BLaER1 treated with 17β-estradiol and CSF1 and Interleukin-3, amounts not matched to agents 10 nM and 100 nM (cell line): ENCODE data around the gene RELN.

ENCODE experiments used
- H3K27ac ChIP-seq, 11 experiments: shearing (Covaris generic); formaldehyde crosslinking; 2 replicates each; pipeline ENCODE4 v1.8.1; 2022
- H3K27me3 ChIP-seq, 11 experiments: shearing (Covaris generic); formaldehyde crosslinking; 2 replicates each; pipeline ENCODE4 v1.8.1; 2022
- H3K36me3 ChIP-seq, 11 experiments: shearing (Covaris generic); formaldehyde crosslinking; 2 replicates each; pipeline ENCODE4 v1.8.1; 2022
- H3K4me1 ChIP-seq, 10 experiments: shearing (Covaris generic); formaldehyde crosslinking; 2 replicates each; pipeline ENCODE4 v1.8.1; 2022
- H3K4me2 ChIP-seq, 11 experiments: shearing (Covaris generic); formaldehyde crosslinking; 2 replicates each; pipeline ENCODE4 v1.8.1; 2022
- H3K4me3 ChIP-seq, 10 experiments: shearing (Covaris generic); formaldehyde crosslinking; 2 replicates each; pipeline ENCODE4 v1.8.1; 2022
- H3K9ac ChIP-seq, 11 experiments: shearing (Covaris generic); formaldehyde crosslinking; 2 replicates each; pipeline ENCODE4 v1.8.1; 2022
- H3K9me3 ChIP-seq, 11 experiments: shearing (Covaris generic); formaldehyde crosslinking; replicated peaks in 1 of 11; 2 replicates each; pipeline ENCODE4 v1.8.1; 2022
- H4K20me1 ChIP-seq, 11 experiments: shearing (Covaris generic); formaldehyde crosslinking; 2 replicates each; pipeline ENCODE4 v1.8.1; 2022
- Cebpa-rat ChIP-seq, 11 experiments: shearing (Covaris generic); IDR thresholded peaks; 2 replicates each; pipeline ENCODE4 v1.8.1; 2022

Gene RELN

DNA sequence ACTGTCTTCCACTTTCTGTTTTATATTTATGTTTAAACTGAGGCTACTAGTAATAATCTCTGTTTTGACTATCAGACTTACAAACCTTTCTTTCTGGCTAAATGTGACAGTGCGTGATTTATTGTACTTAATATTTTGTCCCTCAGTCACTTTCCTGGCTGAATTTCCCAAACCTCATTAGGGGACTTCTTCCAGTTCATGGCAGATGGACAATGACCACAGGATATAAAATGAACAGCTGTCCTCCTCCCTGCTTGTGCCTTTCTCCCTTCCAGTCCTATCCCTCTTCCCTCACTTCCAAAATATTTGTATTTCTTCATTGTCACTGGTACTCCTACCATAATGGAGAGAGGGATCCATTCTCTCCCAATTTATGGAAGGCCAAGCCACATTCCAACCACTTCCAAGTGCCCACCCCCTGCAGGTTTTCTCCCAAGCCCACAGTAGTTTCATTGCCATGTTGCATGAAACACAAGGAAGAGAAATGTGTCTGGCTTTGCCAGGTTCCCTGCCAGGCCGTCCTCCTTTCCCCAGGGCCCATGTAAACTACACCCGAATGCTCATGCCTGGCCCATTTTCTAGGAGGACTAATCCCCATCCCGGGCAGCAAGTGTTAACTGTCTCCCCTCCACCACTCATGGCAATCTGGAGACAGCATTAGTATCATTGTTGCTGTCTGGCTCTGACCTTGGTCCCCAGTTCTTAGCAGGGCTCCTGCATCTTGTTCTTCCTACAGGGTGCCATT is 273.9 kb downstream of the RELN start:
- no peaks in the 10 kb centered on the region for H3K27me3 ChIP-seq
- H3K4me2 ChIP-seq: no peak overlapping the region
- no peak overlapping the region for H3K4me3 ChIP-seq
- no peaks in the 10 kb centered on the region for H4K20me1 ChIP-seq
- H3K9ac ChIP-seq: no peak overlapping the region
- no peak for TF ChIP-seq Cebpa-rat (IDR thresholded peaks at IDR 0.05)
- no peaks in the 10 kb centered on the region for H3K36me3 ChIP-seq
- H3K9me3 ChIP-seq: no peaks in the 10 kb centered on the region
- no peak overlapping the region for H3K27ac ChIP-seq
- no peaks in the 10 kb centered on the region for H3K4me1 ChIP-seq

DNA sequence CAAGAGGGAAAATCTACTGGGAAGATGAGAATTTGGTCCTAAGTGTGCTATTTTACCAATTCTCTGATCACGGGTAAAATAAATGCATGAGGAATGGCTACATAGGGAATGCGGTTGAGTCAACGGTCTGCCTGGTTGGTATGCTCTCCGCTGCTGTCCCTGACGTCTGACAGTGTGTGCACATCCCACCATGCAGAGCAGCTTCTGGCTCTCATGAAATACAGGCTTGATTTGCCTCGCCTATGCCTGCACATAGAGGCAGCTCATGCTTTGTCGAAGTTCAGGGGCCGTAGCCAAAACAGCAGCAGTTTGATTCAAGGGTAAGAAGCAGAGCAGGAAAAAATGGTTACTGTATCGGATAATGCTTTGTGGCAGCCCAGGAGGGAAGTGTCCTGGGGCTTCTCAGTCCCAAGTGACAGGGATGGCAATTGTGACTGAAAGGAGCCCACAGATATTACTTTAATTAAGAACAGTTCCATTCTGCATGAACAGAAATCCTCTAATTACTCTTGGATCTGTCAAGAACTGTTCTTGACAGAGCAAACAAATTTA is 275.0 kb downstream of the RELN start:
- H3K27me3 ChIP-seq: no peaks in the 10 kb centered on the region
- no peak for TF ChIP-seq Cebpa-rat (IDR thresholded peaks at IDR 0.05)
- no peak overlapping the region for H3K4me2 ChIP-seq
- H4K20me1 ChIP-seq: no peaks in the 10 kb centered on the region
- no peaks in the 10 kb centered on the region for H3K36me3 ChIP-seq
- H3K4me1 ChIP-seq: no peaks in the 10 kb centered on the region
- H3K27ac ChIP-seq: no peak overlapping the region
- no peaks in the 10 kb centered on the region for H3K9me3 ChIP-seq
- H3K9ac ChIP-seq: no peak overlapping the region
- H3K4me3 ChIP-seq: no peak overlapping the region

GRCh38 chr7:103712991-103713778 is 276.3 kb downstream of the RELN start:
- Histone ChIP-seq H3K4me2 (no peak overlapping the region), H3K27ac (no peak overlapping the region), H3K36me3 (no peaks in the 10 kb centered on the region), H4K20me1 (no peaks in the 10 kb centered on the region), H3K4me1 (no peaks in the 10 kb centered on the region), H3K9me3 (no peaks in the 10 kb centered on the region), H3K27me3 (no peaks in the 10 kb centered on the region), H3K4me3 (no peak overlapping the region), H3K9ac (no peak overlapping the region)
- no peak for TF ChIP-seq Cebpa-rat (IDR thresholded peaks at IDR 0.05)

GRCh38 chr7:103711413-103711812 is 278.0 kb downstream of the RELN start:
- H3K4me3 ChIP-seq: no peak overlapping the region
- no peak overlapping the region for H3K9ac ChIP-seq
- TF ChIP-seq Cebpa-rat (IDR thresholded peaks at IDR 0.05): no peak
- no peaks in the 10 kb centered on the region for H4K20me1 ChIP-seq
- H3K27me3 ChIP-seq: no peaks in the 10 kb centered on the region
- H3K27ac ChIP-seq: no peak overlapping the region
- no peaks in the 10 kb centered on the region for H3K4me1 ChIP-seq
- no peaks in the 10 kb centered on the region for H3K36me3 ChIP-seq
- no peaks in the 10 kb centered on the region for H3K9me3 ChIP-seq
- no peak overlapping the region for H3K4me2 ChIP-seq

GRCh38 chr7:103710247-103710646 is 279.2 kb downstream of the RELN start:
- Histone ChIP-seq H3K27me3 (no peaks in the 10 kb centered on the region), H3K4me1 (no peaks in the 10 kb centered on the region), H3K4me3 (no peak overlapping the region), H3K9me3 (no peaks in the 10 kb centered on the region), H3K4me2 (no peak overlapping the region), H3K27ac (no peak overlapping the region), H3K36me3 (no peaks in the 10 kb centered on the region), H3K9ac (no peak overlapping the region), H4K20me1 (no peaks in the 10 kb centered on the region)
- TF ChIP-seq Cebpa-rat (IDR thresholded peaks at IDR 0.05): no peak

DNA sequence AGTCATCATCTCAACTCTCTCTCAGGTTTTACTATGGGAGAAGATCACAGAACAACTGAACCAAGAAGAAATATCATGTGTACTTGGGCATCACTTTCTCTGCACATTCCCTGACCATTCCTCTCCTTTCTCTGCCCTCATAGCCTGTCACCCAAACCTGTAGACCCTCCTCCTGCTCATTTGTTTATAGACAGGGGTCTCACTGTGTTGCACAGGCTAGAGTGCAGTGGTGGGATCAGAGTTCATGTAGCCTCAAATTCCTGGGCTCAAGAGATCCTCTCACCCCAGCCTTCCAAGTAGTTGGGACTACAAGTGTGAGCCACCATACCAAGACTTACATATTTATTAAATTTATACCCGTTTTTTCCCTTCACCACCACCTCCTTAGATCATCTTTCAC is 282.7 kb downstream of the RELN start:
- no peaks in the 10 kb centered on the region for H3K9me3 ChIP-seq
- H4K20me1 ChIP-seq: no peaks in the 10 kb centered on the region
- no peak overlapping the region for H3K27ac ChIP-seq
- H3K4me1 ChIP-seq: no peaks in the 10 kb centered on the region
- H3K4me2 ChIP-seq: no peak overlapping the region
- TF ChIP-seq Cebpa-rat (IDR thresholded peaks at IDR 0.05): no peak
- no peaks in the 10 kb centered on the region for H3K36me3 ChIP-seq
- no peak overlapping the region for H3K4me3 ChIP-seq
- no peak overlapping the region for H3K9ac ChIP-seq
- H3K27me3 ChIP-seq: no peaks in the 10 kb centered on the region

GRCh38 chr7:103705542-103705941 is 283.9 kb downstream of the RELN start:
- no peak overlapping the region for H3K4me3 ChIP-seq
- no peak overlapping the region for H3K9ac ChIP-seq
- no peak for TF ChIP-seq Cebpa-rat (IDR thresholded peaks at IDR 0.05)
- H4K20me1 ChIP-seq: no peaks in the 10 kb centered on the region
- no peak overlapping the region for H3K27ac ChIP-seq
- no peaks in the 10 kb centered on the region for H3K9me3 ChIP-seq
- H3K4me1 ChIP-seq: no peaks in the 10 kb centered on the region
- no peak overlapping the region for H3K4me2 ChIP-seq
- H3K36me3 ChIP-seq: no peaks in the 10 kb centered on the region
- H3K27me3 ChIP-seq: no peaks in the 10 kb centered on the region

DNA sequence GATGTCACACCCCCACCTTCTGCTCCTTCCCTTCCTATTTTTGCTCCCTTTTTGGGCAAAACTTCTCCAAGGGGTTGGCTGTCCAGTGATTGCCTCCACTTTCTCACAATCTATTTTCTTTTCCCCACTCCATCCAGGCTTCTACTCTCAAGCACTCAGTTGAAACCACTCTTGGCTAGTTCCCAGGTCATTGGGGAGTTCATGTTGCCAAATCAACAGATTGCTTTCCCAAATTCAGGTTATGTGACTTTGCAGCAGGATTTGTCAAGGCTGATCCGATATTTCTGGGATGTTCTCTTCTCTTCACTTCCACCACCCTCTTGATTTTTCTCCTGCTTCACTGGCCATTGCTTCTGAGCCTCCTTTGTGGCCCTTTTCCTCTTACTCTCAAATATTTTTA is 284.8 kb downstream of the RELN start:
- Histone ChIP-seq H4K20me1 (no peaks in the 10 kb centered on the region), H3K27me3 (no peaks in the 10 kb centered on the region), H3K27ac (no peak overlapping the region), H3K4me3 (no peak overlapping the region), H3K4me1 (no peaks in the 10 kb centered on the region), H3K4me2 (no peak overlapping the region), H3K9me3 (no peaks in the 10 kb centered on the region), H3K9ac (no peak overlapping the region), H3K36me3 (no peaks in the 10 kb centered on the region)
- TF ChIP-seq Cebpa-rat (IDR thresholded peaks at IDR 0.05): no peak

GRCh38 chr7:103702982-103703381 is 286.5 kb downstream of the RELN start:
- H3K9ac ChIP-seq: no peak overlapping the region
- no peak overlapping the region for H3K4me3 ChIP-seq
- no peak for TF ChIP-seq Cebpa-rat (IDR thresholded peaks at IDR 0.05)
- no peak overlapping the region for H3K4me2 ChIP-seq
- H3K27ac ChIP-seq: no peak overlapping the region
- H3K36me3 ChIP-seq: no peaks in the 10 kb centered on the region
- H3K4me1 ChIP-seq: no peaks in the 10 kb centered on the region
- H3K9me3 ChIP-seq: no peaks in the 10 kb centered on the region
- H4K20me1 ChIP-seq: no peaks in the 10 kb centered on the region
- H3K27me3 ChIP-seq: no peaks in the 10 kb centered on the region

- Histone ChIP-seq H3K27ac (no peak overlapping the region), H3K36me3 (no peaks in the 10 kb centered on the region), H3K9ac (no peak overlapping the region), H3K4me2 (no peak overlapping the region), H3K4me1 (no peaks in the 10 kb centered on the region), H3K27me3 (no peaks in the 10 kb centered on the region), H4K20me1 (no peaks in the 10 kb centered on the region), H3K4me3 (no peak overlapping the region), H3K9me3 (no peaks in the 10 kb centered on the region)
- TF ChIP-seq Cebpa-rat (IDR thresholded peaks at IDR 0.05): no peak
These were observed 287.0 kb downstream of the RELN start for GRCh38 chr7:103702454-103702853.
